Peyer's patch (tissue), 4 donors: ENCODE data around the gene CYP19A1.

ENCODE experiments used
- CTCF ChIP-seq, 6 experiments: fragments of 450-650 bp in 4 of 6; fragments of 200-600 bp in 2 of 6; sonication (generic) in 1 of 6; IDR thresholded peaks; one replicate each; pipeline ENCODE4 v1.5.1; 2017 to 2019; ENCODE audit warnings: antibody characterized with exemption in 6 of 6, mild to moderate bottlenecking in 3 of 6, moderate library complexity in 1 of 6
- POLR2A ChIP-seq, 2 donors: fragments of 450-650 bp; IDR thresholded peaks; one replicate each; pipeline ENCODE4 v1.5.1; 2017; ENCODE audit warnings: antibody characterized with exemption in 2 of 2, mild to moderate bottlenecking in 2 of 2, moderate library complexity in 2 of 2

GRCh38 chr15:51277101-51277500, 61.3 kb downstream of the CYP19A1 start:
- TF ChIP-seq CTCF (IDR thresholded peaks at IDR 0.05) (no peak), POLR2A (IDR thresholded peaks at IDR 0.05) (no peak)
